GM18498 (cell line): ENCODE results near the gene RELB.

Experiments
- ATAC-seq: cut with Tn5 transposase; IDR thresholded peaks from one replicate; pipeline ENCODE4 v1.9.1; 2021; ENCODE audit warnings: mild to moderate bottlenecking, moderate library complexity; ENCODE audit not compliant: unreplicated experiment

Gene RELB

GRCh38 chr19:45016388-45017314, 15.4 kb downstream of the RELB start:
- peak; percentile 79 for ATAC-seq

GRCh38 chr19:45019187-45019586, 17.9 kb downstream of the RELB start:
- ATAC-seq = no peak

GRCh38 chr19:45020071-45020470, 18.8 kb downstream of the RELB start:
- no peak for ATAC-seq

- ATAC-seq = no peak
These were observed 20.7 kb downstream of the RELB start for GRCh38 chr19:45021971-45022370.

- no peak for ATAC-seq
These were observed 21.8 kb downstream of the RELB start for GRCh38 chr19:45023048-45023447.

GRCh38 chr19:45025264-45025663, 24.0 kb downstream of the RELB start:
- ATAC-seq = no peak

- no peak for ATAC-seq
These were observed 26.1 kb downstream of the RELB start for GRCh38 chr19:45027371-45027770.

- no peak for ATAC-seq
These were observed 29.6 kb downstream of the RELB start for GRCh38 chr19:45030825-45031224.

- no peak for ATAC-seq
These were observed 31.2 kb downstream of the RELB start for GRCh38 chr19:45032421-45032820.

GRCh38 chr19:45035755-45036154, 34.5 kb downstream of the RELB start:
- ATAC-seq = no peak

- ATAC-seq = no peak
These were observed 36.3 kb downstream of the RELB start for GRCh38 chr19:45037393-45038169.

GRCh38 chr19:45038931-45039893, 37.9 kb downstream of the RELB start, which contains the start of gene CLASRP:
TSS of gene CLASRP (plus strand) at chr19:45039045. CDS start at chr19:45040213, 1,168 bp downstream.
- ATAC-seq = peak; percentile 87

GRCh38 chr19:45040059-45040771, 39.0 kb downstream of the RELB start:
- no peak for ATAC-seq

- no peak for ATAC-seq
These were observed 39.9 kb downstream of the RELB start for GRCh38 chr19:45041125-45041524.

GRCh38 chr19:45045671-45046353, 44.5 kb downstream of the RELB start:
- no peak for ATAC-seq

- no peak for ATAC-seq
These were observed 45.1 kb downstream of the RELB start for GRCh38 chr19:45046355-45046754.

- ATAC-seq = peak; percentile 74
These were observed 46.0 kb downstream of the RELB start for GRCh38 chr19:45047188-45047797.

GRCh38 chr19:45049073-45049736, 47.9 kb downstream of the RELB start:
- no peak for ATAC-seq
